CD4-positive, alpha-beta T cell treated with Interleukin-15 for 4 hours (primary cell): ENCODE measurements around the gene WDR26.

Experiments
- DNase-seq: peaks from one replicate; pipeline ENCODE4 v3.0.0-alpha.2; 2020; ENCODE audit warnings: low spot score

The WDR26 gene

GRCh38 chr1:224348137-224348536 is 86.5 kb downstream of the WDR26 start:
- peak; percentile 25 for DNase-seq

GRCh38 chr1:224343679-224344078 is 90.9 kb downstream of the WDR26 start:
- no peak for DNase-seq

- DNase-seq = peak; percentile 25
These were observed 93.9 kb downstream of the WDR26 start for GRCh38 chr1:224340453-224341384.

- DNase-seq = no peak
These were observed 95.1 kb downstream of the WDR26 start for GRCh38 chr1:224339442-224340033.

GRCh38 chr1:224338150-224338838 is 96.3 kb downstream of the WDR26 start:
- DNase-seq = no peak
